Neuronal stem cell (in vitro differentiated cells): ENCODE data around the gene COL19A1.
A peak's percentile ranks its signal among the peaks of the same experiment; 100 is the strongest.

Source experiments
- DNase-seq: peaks from one replicate; pipeline ENCODE4 v3.0.0-alpha.2; 2013; ENCODE audit warnings: low spot score
- H2AFZ ChIP-seq: one replicate; pipeline ENCODE4 v1.6.1; 2013; ENCODE audit warnings: mild to moderate bottlenecking, low read length, inconsistent platforms
- H2AK5ac ChIP-seq: 2 replicates; pipeline ENCODE4 v1.6.1; 2013; ENCODE audit warnings: low read depth, mild to moderate bottlenecking, inconsistent platforms, low read length, moderate library complexity, mixed read lengths
- H2BK120ac ChIP-seq: 2 replicates; pipeline ENCODE4 v1.6.1; 2013; ENCODE audit warnings: low read depth, mild to moderate bottlenecking, inconsistent platforms, low read length, moderate library complexity, mixed read lengths
- H2BK12ac ChIP-seq: one replicate; pipeline ENCODE4 v1.6.1; 2013; ENCODE audit warnings: low read length, inconsistent platforms
- H2BK15ac ChIP-seq: 2 replicates; pipeline ENCODE4 v1.6.1; 2013; ENCODE audit warnings: mild to moderate bottlenecking, low read length, inconsistent platforms, mixed read lengths
- H2BK5ac ChIP-seq: one replicate; pipeline ENCODE4 v1.6.1; 2013; ENCODE audit warnings: inconsistent platforms, mild to moderate bottlenecking, low read length, moderate library complexity
- H3K14ac ChIP-seq: one replicate; pipeline ENCODE4 v1.6.1; 2013; ENCODE audit warnings: low read length, inconsistent platforms
- H3K18ac ChIP-seq: 2 replicates; pipeline ENCODE4 v1.6.1; 2013; ENCODE audit warnings: low read length, inconsistent platforms
- H3K23ac ChIP-seq: 2 replicates; pipeline ENCODE4 v1.6.1; 2013; ENCODE audit warnings: low read depth, mild to moderate bottlenecking, mixed read lengths, low read length, inconsistent platforms; ENCODE audit not compliant: poor library complexity
- H3K27ac ChIP-seq: replicated peaks from 3 replicates; pipeline ENCODE4 v1.5.1; 2013; ENCODE audit warnings: low read length, inconsistent platforms
- H3K27me3 ChIP-seq, 3 experiments: 2 replicates each; pipeline ENCODE4 v1.6.1; 2013; ENCODE audit warnings: low read length in 3 of 3, mild to moderate bottlenecking in 2 of 3, inconsistent platforms in 1 of 3, low read depth in 1 of 3, mixed read lengths in 1 of 3, moderate library complexity in 1 of 3; ENCODE audit not compliant: control insufficient read depth in 3 of 3, insufficient read depth in 3 of 3
- H3K36me3 ChIP-seq, 2 donors: replicated peaks in 1 of 2; 2 replicates each; pipeline ENCODE4 v1.6.1; 2013; ENCODE audit warnings: low read length in 2 of 2; ENCODE audit not compliant: control insufficient read depth in 2 of 2, insufficient read depth in 2 of 2
- H3K4ac ChIP-seq: 2 replicates; pipeline ENCODE4 v1.6.1; 2013; ENCODE audit warnings: inconsistent platforms, mild to moderate bottlenecking, low read length, moderate library complexity
- H3K4me1 ChIP-seq, 2 donors: 1 replicate in 1 of 2; 2 replicates in 1 of 2; pipeline ENCODE4 v1.6.1; 2013; ENCODE audit warnings: low read length in 2 of 2, low read depth in 1 of 2; ENCODE audit not compliant: control insufficient read depth in 2 of 2, insufficient read depth in 1 of 2
- H3K4me2 ChIP-seq: one replicate; pipeline ENCODE4 v1.6.1; 2013; ENCODE audit warnings: mild to moderate bottlenecking, low read length, inconsistent platforms; ENCODE audit not compliant: insufficient read depth, poor library complexity, severe bottlenecking
- H3K4me3 ChIP-seq, 2 donors: 2 replicates each; pipeline ENCODE4 v1.5.1; 2013; ENCODE audit warnings: low read length in 2 of 2, mild to moderate bottlenecking in 2 of 2, inconsistent platforms in 1 of 2, moderate library complexity in 1 of 2
- H3K79me1 ChIP-seq: one replicate; pipeline ENCODE4 v1.6.1; 2013; ENCODE audit warnings: low read depth, mild to moderate bottlenecking, inconsistent platforms, low read length, moderate library complexity
- H3K9ac ChIP-seq: one replicate; pipeline ENCODE4 v1.6.1; 2013; ENCODE audit warnings: mild to moderate bottlenecking, low read depth, low read length, inconsistent platforms; ENCODE audit not compliant: poor library complexity
- H3K9me3 ChIP-seq, 2 donors: replicated peaks in 1 of 2; 2 replicates each; pipeline versions ENCODE3 to v1.6.1; 2013; ENCODE audit warnings: low read length in 2 of 2, mild to moderate bottlenecking in 2 of 2, inconsistent platforms in 1 of 2, low read depth in 1 of 2, mixed read lengths in 1 of 2, moderate library complexity in 1 of 2; ENCODE audit not compliant: control insufficient read depth in 2 of 2, insufficient read depth in 1 of 2
- H4K8ac ChIP-seq: one replicate; pipeline ENCODE4 v1.6.1; 2013; ENCODE audit warnings: low read depth, mild to moderate bottlenecking, inconsistent platforms, low read length, moderate library complexity
- H4K91ac ChIP-seq: one replicate; pipeline ENCODE4 v1.6.1; 2013; ENCODE audit warnings: low read length, low read depth, mild to moderate bottlenecking, inconsistent platforms; ENCODE audit not compliant: poor library complexity
- WGBS, 2 donors: extraction: QIAGEN DNeasy Blood & Tissue Kit; methylation state at CpG; one replicate each; pipeline ENCODE4 v1.1.7; 2013; ENCODE audit warnings: missing lambda C conversion rate in 2 of 2, mixed read lengths in 1 of 2; ENCODE audit not compliant: insufficient read length in 2 of 2, insufficient replicate concordance in 1 of 2; ENCODE audit errors: extremely low coverage in 2 of 2; 5-methylcytosine and 5-hydroxymethylcytosine counted together

COL19A1 gene

DNA sequence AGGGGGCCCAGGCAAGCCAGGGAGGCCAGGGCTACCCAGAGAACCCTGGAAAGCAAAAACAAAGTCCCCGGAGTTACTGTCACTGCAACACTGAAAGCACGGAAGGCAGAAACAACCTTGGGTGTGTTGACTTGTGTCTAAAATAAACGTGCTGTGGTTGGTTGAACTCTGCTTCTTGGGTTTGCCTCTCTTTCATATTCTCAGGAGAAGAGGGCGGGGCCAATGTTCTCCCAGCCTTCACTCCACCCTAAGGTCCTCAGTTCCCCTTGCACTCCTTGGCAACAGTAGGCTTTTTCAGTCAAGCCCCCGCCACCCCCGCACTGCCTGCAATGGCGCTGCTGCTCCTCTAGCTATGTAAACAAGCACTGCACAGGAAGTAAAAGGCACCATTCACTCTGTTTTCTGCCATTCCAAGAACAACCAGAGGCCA lies 375.6 kb downstream of the COL19A1 start:
- no CpG with 5 or more reads among the region's 7 CpGs for WGBS, 2 donors

DNA sequence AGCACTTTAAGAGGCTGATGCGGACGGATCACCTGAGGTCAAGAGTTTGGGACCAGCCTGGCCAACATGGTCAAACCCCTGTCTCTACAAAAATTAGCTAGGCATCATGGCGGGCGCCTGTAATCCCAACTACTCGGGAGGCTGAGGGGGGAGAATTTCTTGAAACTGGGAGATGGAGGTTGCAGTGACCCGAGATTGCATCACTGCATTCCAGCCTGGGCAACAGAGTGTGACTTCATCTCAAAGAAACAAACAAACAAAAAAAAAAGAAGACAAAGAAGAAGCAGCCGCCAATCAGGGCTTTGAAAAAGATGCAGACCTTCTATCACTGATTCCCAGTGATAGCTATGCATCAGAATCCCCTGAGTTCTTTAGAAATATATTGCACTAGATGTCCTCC lies 379.8 kb downstream of the COL19A1 start:
- Histone ChIP-seq H3K36me3 (peaks cover 0 to 6% of the 10 kb centered on the region in 2 donors), H3K4me1 (no peaks in the 10 kb centered on the region), H2BK5ac (no peak overlapping the region), H3K14ac (no peak overlapping the region), H3K4ac (no peak overlapping the region), H2AK5ac (no peak overlapping the region), H3K9me3 (no peaks in the 10 kb centered on the region), H2BK15ac (no peak overlapping the region), H3K23ac (no peak overlapping the region), H3K18ac (no peak overlapping the region), H2AFZ (no peak overlapping the region), H4K8ac (no peak overlapping the region), H3K27me3 (no peaks in the 10 kb centered on the region), H4K91ac (no peak overlapping the region), H3K4me2 (no peak overlapping the region), H3K79me1 (peaks cover 2% of the 10 kb centered on the region), H2BK12ac (no peak overlapping the region), H2BK120ac (no peak overlapping the region), H3K27ac (no peak overlapping the region), H3K4me3 (no peak overlapping the region), H3K9ac (no peak overlapping the region)
- DNase-seq = no peak
- no CpG with 5 or more reads among the region's 7 CpGs for WGBS, 2 donors

More for the DNA sequence above, 375.6 kb downstream of the COL19A1 start:
- no peak for DNase-seq
- H3K23ac ChIP-seq = no peak overlapping the region
- H2BK5ac ChIP-seq = no peak overlapping the region
- H3K4me3 ChIP-seq = no peak overlapping the region
- no peak overlapping the region for H3K27ac ChIP-seq
- no peak overlapping the region for H2AK5ac ChIP-seq
- H2AFZ ChIP-seq = peak overlapping the region; percentile 30
- H3K14ac ChIP-seq = no peak overlapping the region
- H3K79me1 ChIP-seq = peaks cover 2% of the 10 kb centered on the region
- H3K4me2 ChIP-seq = no peak overlapping the region
- H3K9me3 ChIP-seq = no peaks in the 10 kb centered on the region
- H3K27me3 ChIP-seq = no peaks in the 10 kb centered on the region
- no peak overlapping the region for H2BK15ac ChIP-seq
- no peaks in the 10 kb centered on the region for H3K4me1 ChIP-seq
- no peak overlapping the region for H3K4ac ChIP-seq
- H2BK12ac ChIP-seq = no peak overlapping the region
- no peak overlapping the region for H3K9ac ChIP-seq
- H4K8ac ChIP-seq = no peak overlapping the region
- no peak overlapping the region for H3K18ac ChIP-seq
- no peak overlapping the region for H4K91ac ChIP-seq
- H2BK120ac ChIP-seq = no peak overlapping the region
- peaks cover 0 to 2% of the 10 kb centered on the region in 2 donors for H3K36me3 ChIP-seq

- H2BK120ac ChIP-seq = no peak overlapping the region
- no peak overlapping the region for H2AFZ ChIP-seq
- H2BK5ac ChIP-seq = no peak overlapping the region
- H2BK12ac ChIP-seq = no peak overlapping the region
- no peak overlapping the region for H3K4me2 ChIP-seq
- H2AK5ac ChIP-seq = no peak overlapping the region
- no peak overlapping the region for H3K4ac ChIP-seq
- H3K23ac ChIP-seq = no peak overlapping the region
- H3K27me3 ChIP-seq = no peaks in the 10 kb centered on the region
- H3K79me1 ChIP-seq = no peaks in the 10 kb centered on the region
- H3K9me3 ChIP-seq = no peaks in the 10 kb centered on the region
- no peak overlapping the region for H3K27ac ChIP-seq
- WGBS, 2 donors = no CpG with 5 or more reads among the region's 2 CpGs
- no peak overlapping the region for H3K4me3 ChIP-seq
- H3K9ac ChIP-seq = no peak overlapping the region
- H2BK15ac ChIP-seq = no peak overlapping the region
- peaks cover 4 to 19% of the 10 kb centered on the region in 2 donors for H3K36me3 ChIP-seq
- no peaks in the 10 kb centered on the region for H3K4me1 ChIP-seq
- DNase-seq = no peak
- no peak overlapping the region for H3K18ac ChIP-seq
- H3K14ac ChIP-seq = no peak overlapping the region
- no peak overlapping the region for H4K91ac ChIP-seq
- no peak overlapping the region for H4K8ac ChIP-seq
Measured at GRCh38 chr6:70252604-70253003, 386.2 kb downstream of the COL19A1 start.

DNA sequence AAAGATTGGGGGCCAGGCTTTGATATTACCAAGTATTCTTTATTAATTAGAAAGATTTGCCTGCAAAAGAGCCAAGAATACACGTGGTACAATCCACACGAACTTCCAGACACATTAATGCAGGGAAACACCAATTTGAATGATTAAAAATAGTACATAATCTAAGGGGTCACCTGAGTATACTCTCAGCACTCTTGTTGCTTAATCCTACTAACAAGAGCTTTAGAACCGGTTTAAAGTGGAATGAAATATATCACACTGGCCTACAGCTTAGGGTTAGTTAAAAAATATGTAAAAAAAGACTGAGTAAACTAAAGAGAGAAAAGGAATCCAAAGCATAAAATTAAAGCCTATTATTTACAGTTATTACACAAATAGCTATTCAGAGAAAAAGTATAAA lies 387.6 kb downstream of the COL19A1 start:
- Histone ChIP-seq H3K14ac (no peak overlapping the region), H3K27ac (no peak overlapping the region), H3K4me2 (no peak overlapping the region), H2BK5ac (no peak overlapping the region), H3K79me1 (no peaks in the 10 kb centered on the region), H2BK120ac (no peak overlapping the region), H3K18ac (no peak overlapping the region), H3K4ac (no peak overlapping the region), H3K4me3 (no peak overlapping the region), H3K27me3 (no peaks in the 10 kb centered on the region), H3K23ac (no peak overlapping the region), H3K9ac (no peak overlapping the region), H4K8ac (no peak overlapping the region), H4K91ac (no peak overlapping the region), H2AK5ac (no peak overlapping the region), H2AFZ (no peak overlapping the region), H2BK12ac (no peak overlapping the region), H2BK15ac (no peak overlapping the region), H3K4me1 (peaks cover 0 to 3% of the 10 kb centered on the region in 2 donors), H3K36me3 (peaks cover 4 to 19% of the 10 kb centered on the region in 2 donors), H3K9me3 (no peaks in the 10 kb centered on the region)
- DNase-seq = no peak
- no CpG with 5 or more reads among the region's 3 CpGs for WGBS, 2 donors
